ENCODE measurements around the gene STAG3.

DNA sequence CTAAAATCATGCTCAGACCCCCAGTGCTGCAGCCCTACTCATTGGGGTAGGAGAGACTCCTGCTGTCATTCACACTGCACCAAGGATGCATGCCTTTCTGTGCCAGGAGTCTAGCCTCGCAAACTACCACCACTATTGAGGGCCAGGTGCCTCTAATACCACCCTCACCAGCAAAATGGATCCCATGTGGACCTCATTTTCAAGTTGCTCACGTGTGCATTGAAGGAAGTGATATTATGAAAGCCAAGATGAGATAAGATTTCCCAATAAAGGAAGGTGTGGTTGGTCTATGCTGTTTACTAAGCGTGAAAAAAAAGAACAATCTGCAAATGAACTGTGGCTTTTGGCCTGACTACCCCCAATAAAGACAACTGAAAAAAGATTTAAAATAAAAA lies 36.2 kb upstream of the STAG3 start:
- no peak for TF ChIP-seq POLR2A (IDR thresholded peaks at IDR 0.05; ENCODE audit: low read length)
- no peak for TF ChIP-seq GATA1 (IDR thresholded peaks at IDR 0.05; ENCODE audit: low read depth, low read length)
